Common myeloid progenitor, CD34-positive (primary cell): Measurements from ENCODE around the gene TNFRSF11A.

Source experiments
- CTCF ChIA-PET: fragments of 350-600 bp; sonication (Branson Sonifier 250); formaldehyde crosslinking; loops from one replicate; lab custom pipeline; 2021; ENCODE audit warnings: antibody characterized with exemption; lab: Charles Lee
- POLR2A ChIA-PET: fragments of 350-600 bp; sonication (Branson Sonifier 250); formaldehyde crosslinking; loops from one replicate; lab custom pipeline; 2021; ENCODE audit warnings: antibody characterized with exemption; lab: Charles Lee
- DNase-seq, 3 donors: peaks; one replicate each; pipeline versions ENCODE4 v3.0.0 to v3.0.0-alpha.2; 2013
- H3K27ac ChIP-seq, 2 experiments: 1 replicate in 1 of 2; 2 replicates in 1 of 2; pipeline ENCODE4 v1.7.0; 2013; ENCODE audit warnings: inconsistent platforms in 2 of 2, low read length in 2 of 2, mild to moderate bottlenecking in 2 of 2, low read depth in 1 of 2, moderate library complexity in 1 of 2; ENCODE audit not compliant: severe bottlenecking in 2 of 2, insufficient read depth in 1 of 2, poor library complexity in 1 of 2
- H3K27me3 ChIP-seq, 5 experiments: replicated peaks in 2 of 5; 1 replicate in 3 of 5; 2 replicates in 2 of 5; pipeline versions ENCODE4 v1.6.1 to v1.7.0; 2013; ENCODE audit warnings: low read length in 4 of 5, mild to moderate bottlenecking in 2 of 5, moderate library complexity in 2 of 5, inconsistent platforms in 1 of 5; ENCODE audit not compliant: insufficient read depth in 5 of 5, control insufficient read depth in 4 of 5
- H3K36me3 ChIP-seq, 4 experiments: 1 replicate in 2 of 4; 2 replicates in 2 of 4; pipeline versions ENCODE4 v1.6.1 to v1.7.0; 2013; ENCODE audit warnings: low read length in 3 of 4, control low read depth in 1 of 4, mild to moderate bottlenecking in 1 of 4; ENCODE audit not compliant: control insufficient read depth in 4 of 4, insufficient read depth in 4 of 4
- H3K4me1 ChIP-seq, 4 experiments: 1 replicate in 3 of 4; 2 replicates in 1 of 4; pipeline versions ENCODE4 v1.6.1 to v1.7.1; 2013; ENCODE audit warnings: low read length in 3 of 4, mild to moderate bottlenecking in 3 of 4, control low read depth in 1 of 4, inconsistent platforms in 1 of 4, moderate library complexity in 1 of 4; ENCODE audit not compliant: control insufficient read depth in 4 of 4, insufficient read depth in 4 of 4; ENCODE audit errors: control extremely low read depth in 1 of 4
- H3K4me3 ChIP-seq, 7 experiments: 1 replicate in 4 of 7; 2 replicates in 3 of 7; pipeline versions ENCODE4 v1.5.1 to v1.7.0; 2013; ENCODE audit warnings: mild to moderate bottlenecking in 7 of 7, low read length in 6 of 7, moderate library complexity in 6 of 7, inconsistent platforms in 2 of 7, low read depth in 2 of 7, control low read depth in 1 of 7; ENCODE audit not compliant: insufficient read depth in 4 of 7, control insufficient read depth in 1 of 7; ENCODE audit errors: extremely low read depth in 1 of 7
- H3K9me3 ChIP-seq, 5 experiments: 1 replicate in 4 of 5; 2 replicates in 1 of 5; pipeline versions ENCODE4 v1.6.1 to v1.7.1; 2013; ENCODE audit warnings: low read length in 4 of 5, mild to moderate bottlenecking in 2 of 5, inconsistent platforms in 1 of 5, low read depth in 1 of 5, moderate library complexity in 1 of 5; ENCODE audit not compliant: control insufficient read depth in 4 of 5, insufficient read depth in 2 of 5; ENCODE audit errors: control extremely low read depth in 1 of 5
- whole genome bisulfite sequencing: methylation state at CpG from one replicate; pipeline ENCODE4 v1.1.5; 2013; ENCODE audit not compliant: insufficient coverage; 5-methylcytosine and 5-hydroxymethylcytosine counted together

The TNFRSF11A gene

GRCh38 chr18:62354151-62354550, 29.0 kb downstream of the TNFRSF11A start:
- Histone ChIP-seq H3K4me1 (no peaks in the 10 kb centered on the region), H3K36me3 (peaks cover 0 to 6% (median 0%) of the 10 kb centered on the region in 4 experiments), H3K27ac (no peak overlapping the region), H3K4me3 (no peak overlapping the region), H3K9me3 (no peaks in the 10 kb centered on the region), H3K27me3 (no peaks in the 10 kb centered on the region)
- no peak for DNase-seq
- ChIA-PET POLR2A (no interaction called here), CTCF (no interaction called here)
- WGBS: 90% methylated on average over 29 of the region's 29 CpGs

- WGBS: 100% methylated on average over 2 of the region's 5 CpGs
- H3K36me3 ChIP-seq: peaks cover 0 to 6% (median 0%) of the 10 kb centered on the region in 4 experiments
Observed at GRCh38 chr18:62357079-62357719, 32.1 kb downstream of the TNFRSF11A start.

GRCh38 chr18:62360805-62361204, 35.7 kb downstream of the TNFRSF11A start:
- H3K9me3 ChIP-seq: no peaks in the 10 kb centered on the region
- ChIA-PET CTCF (no interaction called here), POLR2A (no interaction called here)
- 100% methylated on average over 1 of the region's 2 CpGs for WGBS
- H3K27me3 ChIP-seq: no peaks in the 10 kb centered on the region
- H3K4me1 ChIP-seq: peaks cover 0 to 3% (median 1%) of the 10 kb centered on the region in 4 experiments
- no peak overlapping the region for H3K4me3 ChIP-seq
- no peak overlapping the region for H3K27ac ChIP-seq
- no peak for DNase-seq
- no peaks in the 10 kb centered on the region for H3K36me3 ChIP-seq

More at GRCh38 chr18:62357079-62357719, 32.1 kb downstream of the TNFRSF11A start:
- no peaks in the 10 kb centered on the region for H3K27me3 ChIP-seq
- H3K4me3 ChIP-seq: no peak overlapping the region
- POLR2A ChIA-PET: no interaction called here
- DNase-seq: no peak
- CTCF ChIA-PET: interaction anchor here (1.4 kb wide), 1 partner anchor 18 kb away, joined by 4 read pairs; no protein-coding TSS in a partner anchor
- no peak overlapping the region for H3K27ac ChIP-seq
- no peaks in the 10 kb centered on the region for H3K9me3 ChIP-seq
- H3K4me1 ChIP-seq: peaks cover 0 to 3% (median 0%) of the 10 kb centered on the region in 4 experiments

- no peaks in the 10 kb centered on the region for H3K36me3 ChIP-seq
- 93% methylated on average over 7 of the region's 7 CpGs for WGBS
- ChIA-PET POLR2A (no interaction called here), CTCF (no interaction called here)
- H3K9me3 ChIP-seq: no peaks in the 10 kb centered on the region
- no peak overlapping the region for H3K27ac ChIP-seq
- H3K4me1 ChIP-seq: peaks cover 0 to 3% (median 1%) of the 10 kb centered on the region in 4 experiments
- no peaks in the 10 kb centered on the region for H3K27me3 ChIP-seq
- H3K4me3 ChIP-seq: no peak overlapping the region
- no peak for DNase-seq
Observed at GRCh38 chr18:62361288-62361687, 36.2 kb downstream of the TNFRSF11A start.

GRCh38 chr18:62364558-62364957, 39.4 kb downstream of the TNFRSF11A start:
- no peak overlapping the region for H3K27ac ChIP-seq
- DNase-seq: no peak
- ChIA-PET POLR2A (no interaction called here), CTCF (interaction anchor here (1.2 kb wide), 1 partner anchor 209 kb away, joined by 3 read pairs; no protein-coding TSS in a partner anchor)
- peaks cover 0 to 3% (median 1%) of the 10 kb centered on the region in 4 experiments for H3K4me1 ChIP-seq
- H3K9me3 ChIP-seq: no peaks in the 10 kb centered on the region
- H3K4me3 ChIP-seq: no peak overlapping the region
- H3K27me3 ChIP-seq: no peaks in the 10 kb centered on the region
- H3K36me3 ChIP-seq: peaks cover 0 to 5% (median under 1%) of the 10 kb centered on the region in 4 experiments
- WGBS: 100% methylated on average over 1 of the region's 5 CpGs

GRCh38 chr18:62365420-62365819, 40.3 kb downstream of the TNFRSF11A start:
- H3K27me3 ChIP-seq: no peaks in the 10 kb centered on the region
- ChIA-PET POLR2A (no interaction called here), CTCF (no interaction called here)
- H3K4me3 ChIP-seq: no peak overlapping the region
- H3K4me1 ChIP-seq: peaks cover 0 to 3% (median 1%) of the 10 kb centered on the region in 4 experiments
- H3K9me3 ChIP-seq: no peaks in the 10 kb centered on the region
- peak in 2 of 3 donors; percentile 25 to 47 for DNase-seq
- 100% methylated on average over 1 of the region's 2 CpGs for WGBS
- peaks cover 0 to 5% (median under 1%) of the 10 kb centered on the region in 4 experiments for H3K36me3 ChIP-seq
- H3K27ac ChIP-seq: no peak overlapping the region

- ChIA-PET CTCF (no interaction called here), POLR2A (interaction anchor here (0.6 kb wide), 2 partner anchors 114 to 160 kb away, joined by 4 read pairs; no protein-coding TSS in a partner anchor)
- no peaks in the 10 kb centered on the region for H3K9me3 ChIP-seq
- peaks cover 0 to 3% (median 0%) of the 10 kb centered on the region in 4 experiments for H3K4me1 ChIP-seq
- H3K27me3 ChIP-seq: no peaks in the 10 kb centered on the region
- H3K36me3 ChIP-seq: peaks cover 0 to 5% (median under 1%) of the 10 kb centered on the region in 4 experiments
- no peak for DNase-seq
- WGBS: 100% methylated on average over 6 of the region's 6 CpGs
- no peak overlapping the region for H3K27ac ChIP-seq
- H3K4me3 ChIP-seq: no peak overlapping the region
Observed at GRCh38 chr18:62366992-62367391, 41.9 kb downstream of the TNFRSF11A start.
